Activated CD8-positive, alpha-beta memory T cell treated with anti-CD3 and anti-CD28 coated beads for 36 hours (primary cell): Measurements from ENCODE around the gene RAB3A. TPM values are rescaled to one million over a fixed set of nuclear protein-coding genes. Genes with fewer than 3 reads are reported as not detected.
"Not testable (repeated sequence)": the region's sequence is repeated elsewhere in the genome, so short reads cannot be mapped to it uniquely, and the experiment has no call there.

Experiments used
- CTCF ChIA-PET: fragments of 350-600 bp; sonication (Branson Sonifier 250); formaldehyde crosslinking; loops from one replicate; lab custom pipeline; 2021; ENCODE audit warnings: antibody characterized with exemption; lab: Charles Lee
- POLR2A ChIA-PET: fragments of 350-600 bp; sonication (Branson Sonifier 250); formaldehyde crosslinking; loops from one replicate; lab custom pipeline; 2021; ENCODE audit warnings: antibody characterized with exemption; lab: Charles Lee
- total RNA-seq, 2 experiments: library from RNA; stranded (reverse); gene quantifications; one replicate each; pipeline ENCODE4 v1.2.3, GENCODE V29; 2021

Gene RAB3A
- total RNA-seq, 2 experiments from 2014 or later, result 6.3 to 6.5 TPM

DNA sequence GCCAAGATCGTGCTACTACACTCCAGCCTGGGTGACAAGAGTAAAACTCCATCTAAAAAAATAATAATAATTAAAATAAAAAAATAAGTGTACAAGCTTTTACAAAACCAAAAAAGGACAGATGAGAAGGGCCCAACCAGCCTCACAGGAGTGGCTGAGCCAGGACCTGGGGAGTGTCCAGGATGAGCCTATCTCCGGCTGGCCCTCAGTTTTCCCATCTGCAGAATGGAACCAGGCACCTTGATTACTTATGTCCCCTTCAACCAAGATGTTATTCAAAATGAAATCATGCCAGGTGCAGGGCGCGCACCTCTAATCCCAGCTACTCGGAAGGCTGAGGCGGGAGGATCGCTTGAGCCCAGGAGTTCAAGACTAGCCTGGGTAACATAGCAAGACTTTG, 39.8 kb downstream of the RAB3A start:
- ChIA-PET CTCF (interaction anchor here (0.6 to 1.4 kb wide), 6 partner anchors 10 to 87 kb away, joined by 3 to 5 read pairs (median 3); no protein-coding TSS in a partner anchor), POLR2A (no interaction called here)

DNA sequence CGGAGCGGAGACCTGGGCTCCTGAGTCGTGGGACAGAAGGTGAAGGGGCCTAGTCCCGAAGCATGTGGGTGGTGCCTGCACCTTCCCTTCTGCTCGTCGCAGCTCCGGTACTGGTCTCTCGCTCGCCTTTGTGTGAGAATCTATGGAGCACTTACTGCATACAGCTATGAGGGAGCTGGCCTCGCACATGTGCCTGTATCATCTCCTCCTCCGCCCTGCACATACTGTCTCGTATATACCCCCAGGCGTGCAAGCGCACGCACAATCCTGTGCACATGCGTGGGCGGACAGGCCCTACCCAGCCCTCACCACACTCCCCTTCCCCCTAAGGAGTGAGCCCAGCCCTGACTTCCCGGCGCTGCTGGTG, 42.2 kb downstream of the RAB3A start:
- POLR2A ChIA-PET, result no interaction called here

DNA sequence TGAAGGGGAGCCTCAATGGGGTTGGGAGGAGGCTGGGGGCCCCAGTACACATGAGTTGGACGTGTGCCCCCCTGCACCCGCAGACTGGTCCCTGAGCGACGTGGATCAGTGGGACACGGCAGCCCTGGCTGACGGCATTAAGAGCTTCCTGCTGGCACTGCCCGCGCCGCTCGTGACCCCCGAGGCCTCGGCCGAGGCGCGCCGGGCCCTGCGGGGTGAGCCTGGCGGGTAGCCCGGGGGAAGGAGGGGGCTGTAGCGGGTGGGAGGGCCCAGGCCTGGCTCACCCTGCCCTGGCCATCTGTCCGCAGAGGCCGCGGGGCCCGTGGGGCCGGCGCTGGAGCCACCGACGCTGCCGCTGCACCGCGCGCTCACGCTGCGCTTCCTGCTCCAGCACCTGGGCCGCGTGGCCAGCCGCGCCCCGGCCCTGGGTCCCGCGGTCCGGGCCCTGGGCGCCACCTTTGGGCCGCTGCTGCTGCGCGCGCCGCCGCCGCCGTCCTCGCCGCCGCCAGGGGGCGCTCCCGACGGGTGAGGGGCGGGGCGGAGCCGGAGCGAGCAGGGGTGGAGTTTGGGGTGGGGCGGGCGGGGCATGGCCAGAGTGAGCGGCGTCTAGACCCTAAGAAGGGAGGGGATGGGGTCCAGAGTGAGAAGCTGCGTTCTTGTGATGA, 42.7 kb downstream of the RAB3A start:
- POLR2A ChIA-PET, result interaction anchor here (0.6 to 1.0 kb wide), 3 partner anchors 13 to 118 kb away, joined by 3 to 6 read pairs (median 3); no protein-coding TSS in a partner anchor
- CTCF ChIA-PET, result interaction anchor here (0.6 to 2.0 kb wide), 19 partner anchors 9 to 249 kb away, joined by 3 to 10 read pairs (median 3); partner anchors contain the start of gene PIK3R2

More for the DNA sequence above, 42.2 kb downstream of the RAB3A start:
- CTCF ChIA-PET, result interaction anchor here (0.8 to 2.0 kb wide), 5 partner anchors 10 to 161 kb away, joined by 3 to 10 read pairs (median 3); no protein-coding TSS in a partner anchor

DNA sequence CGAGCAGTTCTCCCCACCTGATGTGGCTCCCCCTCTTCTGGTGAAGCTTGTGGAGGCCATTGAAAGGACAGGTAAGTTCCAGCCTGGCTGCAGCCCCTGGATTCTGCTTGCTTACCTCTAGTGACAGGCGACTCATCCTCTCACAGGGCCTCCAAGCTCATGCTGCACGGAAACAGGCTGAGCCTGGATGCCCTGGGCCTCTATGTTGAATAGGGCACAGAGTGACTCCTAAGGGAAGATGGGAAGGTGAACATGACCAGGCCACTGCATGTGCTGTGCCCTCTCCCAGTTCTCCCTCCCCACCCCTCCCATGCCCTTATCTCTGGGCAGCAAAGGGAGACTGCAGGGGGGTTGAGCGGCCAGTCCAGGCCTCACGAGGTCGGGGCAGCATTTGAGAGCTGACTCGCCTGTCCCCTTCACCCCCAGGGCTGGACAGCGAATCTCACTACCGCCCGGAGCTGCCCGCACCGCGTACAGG, 43.3 kb downstream of the RAB3A start:
- CTCF ChIA-PET, result interaction anchor here (0.6 to 2.0 kb wide), 17 partner anchors 9 to 250 kb away, joined by 3 to 10 read pairs (median 3); partner anchors contain the start of gene PIK3R2
- POLR2A ChIA-PET, result interaction anchor here (0.6 to 1.0 kb wide), 3 partner anchors 12 to 118 kb away, joined by 3 to 6 read pairs (median 3); no protein-coding TSS in a partner anchor

DNA sequence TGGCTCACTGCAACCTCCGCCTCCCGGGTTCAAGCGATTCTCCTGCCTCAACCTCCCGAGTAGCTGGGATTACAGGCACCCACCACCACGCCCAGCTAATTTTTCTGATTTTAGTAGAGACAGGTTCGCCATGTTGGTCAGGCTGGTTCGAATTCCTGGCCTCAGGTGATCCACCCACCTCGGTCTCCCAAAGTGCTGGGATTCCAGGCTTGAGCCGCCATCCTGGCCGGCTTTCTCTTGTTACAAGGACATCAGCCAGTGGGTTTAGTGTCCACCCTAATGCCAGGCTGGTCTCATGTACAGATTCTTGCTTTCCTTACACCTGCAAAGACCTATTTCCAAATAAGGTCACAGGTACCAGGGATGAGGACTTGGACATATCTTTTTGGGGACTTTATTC, 44.0 kb downstream of the RAB3A start:
- ChIA-PET CTCF (interaction anchor here (0.9 to 1.5 kb wide), 5 partner anchors 8 to 120 kb away, joined by 3 to 8 read pairs (median 3); partner anchors contain the start of gene PIK3R2), POLR2A (no interaction called here)

DNA sequence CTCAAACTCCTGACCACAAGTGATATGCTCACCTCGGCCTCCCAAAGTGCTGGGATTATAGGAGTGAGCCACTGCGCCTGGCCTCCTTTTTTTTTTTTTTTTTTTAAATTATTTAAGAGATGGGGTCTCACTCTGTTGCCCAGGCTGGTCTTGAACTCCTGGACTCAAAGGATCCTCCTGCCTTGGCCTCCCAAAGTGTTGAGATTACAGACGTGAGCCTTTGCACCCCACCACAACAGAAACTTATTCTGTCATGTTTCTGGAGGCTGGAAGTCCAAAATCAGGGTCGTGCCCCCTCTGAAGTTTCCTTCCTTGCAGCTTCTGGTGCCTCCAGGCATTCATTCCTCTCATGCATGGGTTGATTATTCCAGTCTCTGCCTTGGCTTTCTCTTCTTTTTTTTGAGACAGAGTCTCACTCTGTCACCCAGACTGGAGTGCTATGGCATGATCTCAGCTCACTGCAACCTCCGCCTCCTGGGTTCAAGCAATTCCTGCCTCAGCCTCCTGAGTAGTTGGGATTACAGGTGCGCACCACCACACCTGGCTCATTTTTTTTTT, 44.7 kb downstream of the RAB3A start:
- CTCF ChIA-PET, result interaction anchor here (1.5 kb wide), 1 partner anchor 46 kb away, joined by 7 read pairs; no protein-coding TSS in a partner anchor
- POLR2A ChIA-PET, result not testable (repeated sequence)

DNA sequence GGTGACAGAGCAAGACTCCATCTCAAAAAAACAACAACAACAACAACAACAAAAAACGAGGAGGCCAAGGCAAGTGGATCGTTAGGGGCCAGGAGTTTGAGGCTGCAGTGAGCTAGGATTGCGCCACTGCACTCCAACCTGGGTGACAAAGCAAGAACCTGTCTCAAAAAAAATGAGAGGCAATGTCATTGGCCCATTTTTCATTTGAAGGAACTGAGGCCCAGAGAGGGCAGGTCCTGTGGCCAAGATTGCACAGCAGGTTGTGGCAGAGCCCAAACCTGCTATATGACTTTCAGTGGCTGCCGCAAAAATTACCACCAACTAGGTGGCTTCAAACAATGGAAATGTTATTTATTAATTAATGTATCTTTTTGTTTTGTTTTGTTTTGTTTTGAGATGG, 45.4 kb downstream of the RAB3A start:
- ChIA-PET CTCF (interaction anchor here (0.6 to 1.5 kb wide), 3 partner anchors 42 to 87 kb away, joined by 3 to 7 read pairs (median 3); no protein-coding TSS in a partner anchor), POLR2A (interaction anchor here (0.6 kb wide), 1 partner anchor 203 kb away, joined by 4 read pairs; no protein-coding TSS in a partner anchor)

DNA sequence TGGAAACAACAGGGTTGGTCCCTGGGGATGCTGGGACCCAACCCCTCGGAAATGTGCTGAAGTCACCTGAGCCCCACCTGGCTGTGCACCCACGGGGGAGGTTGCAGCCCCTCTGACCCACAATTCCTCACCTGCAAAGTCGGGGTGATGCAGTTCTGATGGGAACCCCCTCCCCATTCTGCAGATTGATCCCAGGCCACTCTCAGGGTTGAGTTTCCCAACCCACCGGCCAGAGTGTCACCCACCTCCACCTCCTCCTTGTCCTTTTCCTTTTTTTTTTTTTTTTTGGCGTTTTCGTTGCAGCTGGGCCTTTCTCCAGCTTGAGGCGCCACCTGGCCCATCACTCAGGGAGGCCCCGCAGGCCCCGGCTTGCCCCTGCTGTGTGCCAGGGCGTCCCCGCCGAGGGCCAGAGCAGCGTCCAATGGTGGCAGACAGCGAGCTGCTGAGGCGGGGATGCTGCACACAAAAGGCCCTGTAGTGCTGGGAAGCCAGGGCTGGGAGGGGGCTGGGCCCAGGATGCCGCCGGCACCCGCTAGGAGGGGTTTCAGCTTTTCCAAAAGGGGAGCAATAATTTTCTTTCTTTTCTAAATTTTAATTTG, 46.3 kb downstream of the RAB3A start:
- ChIA-PET CTCF (interaction anchor here (1.5 kb wide), 1 partner anchor 44 kb away, joined by 7 read pairs; no protein-coding TSS in a partner anchor), POLR2A (no interaction called here)

DNA sequence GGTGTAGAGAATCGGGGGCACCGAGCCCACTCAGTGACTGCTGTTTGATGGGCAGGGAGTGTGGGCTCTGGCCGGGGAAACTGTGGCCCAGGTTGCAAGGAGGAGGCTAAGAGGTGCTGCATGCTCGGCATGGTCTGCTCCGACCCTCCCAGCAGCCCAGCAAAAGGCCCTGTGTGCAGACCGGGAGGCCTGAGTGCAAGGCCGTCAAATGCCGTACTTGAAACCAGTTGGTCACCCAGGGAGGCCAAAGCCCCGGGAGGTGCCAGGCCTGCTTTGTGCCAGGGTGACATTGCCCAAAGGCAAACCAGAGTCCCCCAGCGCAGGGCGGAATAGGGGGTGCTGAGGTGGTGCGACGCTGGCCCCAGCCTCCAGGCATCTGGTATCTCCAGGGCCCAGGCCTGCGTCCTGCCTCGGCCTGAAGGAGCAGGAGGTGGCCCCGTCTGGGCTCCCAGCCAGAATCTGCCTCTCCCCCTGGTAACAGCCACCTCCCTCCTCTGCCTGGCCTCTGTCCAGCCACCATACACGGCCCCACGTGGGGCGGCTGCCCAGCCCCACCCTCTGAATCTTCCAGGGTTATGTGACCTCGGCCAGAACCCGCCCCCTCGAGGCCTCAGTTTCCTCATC, 46.9 kb downstream of the RAB3A start:
- POLR2A ChIA-PET, result no interaction called here

DNA sequence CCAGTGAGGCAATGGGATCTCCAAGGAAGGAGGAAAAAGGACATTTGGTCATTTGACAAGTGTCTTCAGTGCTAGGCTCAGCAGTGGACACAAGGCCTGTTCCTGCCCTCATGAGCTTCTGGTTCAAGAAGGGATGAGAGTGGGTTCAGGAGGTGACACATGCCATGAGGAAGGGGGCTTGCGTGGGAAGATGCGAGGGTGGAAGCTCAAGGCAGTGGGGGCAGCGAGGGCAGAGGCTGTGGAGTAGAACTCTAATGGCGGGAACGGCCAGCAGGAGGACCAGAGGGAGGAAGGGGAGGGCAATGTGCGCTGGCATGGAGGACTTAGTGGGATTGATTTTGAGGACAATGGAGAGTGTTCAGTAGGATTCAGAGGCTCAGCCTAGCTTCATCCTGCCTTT, 47.6 kb downstream of the RAB3A start:
- POLR2A ChIA-PET, result no interaction called here

More for the DNA sequence above, 46.9 kb downstream of the RAB3A start:
- CTCF ChIA-PET, result no interaction called here

DNA sequence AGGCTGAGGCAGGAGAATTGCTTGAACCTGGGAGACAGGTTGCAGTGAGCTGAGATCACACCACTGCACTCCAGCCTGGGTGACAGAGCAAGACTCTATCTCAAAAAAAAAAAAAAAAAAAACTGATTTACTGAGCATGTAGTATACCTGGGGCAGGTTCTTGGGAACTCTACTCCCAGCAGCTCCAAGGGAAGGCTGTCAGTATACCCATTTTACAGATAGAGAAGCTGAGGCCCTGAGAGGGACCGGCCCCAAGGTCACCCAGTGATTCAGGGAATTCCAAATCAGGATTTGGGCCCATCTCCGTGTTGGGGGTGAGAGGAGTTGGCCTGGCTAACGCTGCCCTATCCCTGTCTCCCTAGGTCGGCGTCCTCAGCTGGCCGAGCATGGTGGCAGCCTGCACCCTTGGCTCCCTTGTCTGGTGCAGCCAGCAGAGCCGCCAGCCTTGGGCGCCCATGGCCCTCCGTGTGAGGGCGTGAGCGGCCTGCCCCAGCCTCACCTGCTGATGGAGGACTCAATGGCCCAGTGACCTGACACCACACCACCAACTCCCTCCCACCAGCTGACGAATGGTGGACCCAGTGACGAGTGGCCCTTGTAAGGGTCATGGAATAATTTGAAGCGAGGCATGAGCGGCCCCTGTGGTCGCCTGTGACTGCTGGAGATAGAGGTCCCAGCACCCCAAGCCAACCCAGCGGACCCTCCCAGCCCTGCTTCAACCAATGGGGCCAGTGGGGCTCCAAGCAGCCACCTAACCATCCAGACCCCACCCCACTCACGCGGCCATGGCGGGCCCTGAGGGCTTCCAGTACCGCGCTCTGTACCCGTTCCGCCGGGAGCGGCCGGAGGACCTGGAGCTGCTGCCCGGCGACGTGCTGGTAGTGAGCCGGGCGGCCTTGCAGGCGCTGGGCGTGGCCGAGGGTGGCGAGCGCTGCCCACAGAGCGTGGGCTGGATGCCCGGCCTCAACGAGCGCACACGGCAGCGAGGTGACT, 48.5 kb downstream of the RAB3A start:
- POLR2A ChIA-PET, result no interaction called here
- CTCF ChIA-PET, result interaction anchor here (0.5 to 1.1 kb wide), 5 partner anchors 8 to 156 kb away, joined by 3 to 4 read pairs (median 3); no protein-coding TSS in a partner anchor

More for the DNA sequence above, 47.6 kb downstream of the RAB3A start:
- CTCF ChIA-PET, result interaction anchor here (0.7 to 0.9 kb wide), 2 partner anchors 43 to 155 kb away, joined by 3 read pairs; no protein-coding TSS in a partner anchor

DNA sequence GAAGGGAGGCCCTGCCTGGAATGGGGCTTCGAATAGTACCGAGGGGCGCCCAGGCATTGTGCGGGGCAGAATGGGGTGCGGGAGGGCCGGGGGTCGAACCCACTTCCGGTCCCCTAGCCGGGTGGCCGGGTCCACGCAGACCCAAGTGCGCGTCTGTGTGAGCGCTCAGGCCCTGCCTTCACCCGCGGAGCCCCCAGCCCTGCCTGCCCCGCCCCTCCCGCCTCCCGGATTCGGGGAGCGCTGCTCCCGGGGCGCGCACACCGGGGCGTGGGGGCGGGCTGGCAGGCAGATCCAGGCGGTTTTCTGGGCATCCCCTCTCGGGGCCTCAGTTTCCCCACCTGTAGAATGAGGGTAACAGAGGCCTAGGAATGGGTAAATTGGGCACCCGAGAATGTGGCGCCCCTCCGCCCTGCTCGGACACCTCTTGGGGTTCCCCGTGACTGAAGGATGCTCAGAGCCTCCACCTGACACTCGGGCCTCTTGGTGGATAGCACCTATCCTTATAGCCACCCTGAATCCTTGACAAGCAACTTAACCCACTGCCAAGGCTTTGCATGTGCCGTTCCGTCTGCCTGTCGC, 50.2 kb downstream of the RAB3A start:
- POLR2A ChIA-PET, result no interaction called here
- CTCF ChIA-PET, result no interaction called here

DNA sequence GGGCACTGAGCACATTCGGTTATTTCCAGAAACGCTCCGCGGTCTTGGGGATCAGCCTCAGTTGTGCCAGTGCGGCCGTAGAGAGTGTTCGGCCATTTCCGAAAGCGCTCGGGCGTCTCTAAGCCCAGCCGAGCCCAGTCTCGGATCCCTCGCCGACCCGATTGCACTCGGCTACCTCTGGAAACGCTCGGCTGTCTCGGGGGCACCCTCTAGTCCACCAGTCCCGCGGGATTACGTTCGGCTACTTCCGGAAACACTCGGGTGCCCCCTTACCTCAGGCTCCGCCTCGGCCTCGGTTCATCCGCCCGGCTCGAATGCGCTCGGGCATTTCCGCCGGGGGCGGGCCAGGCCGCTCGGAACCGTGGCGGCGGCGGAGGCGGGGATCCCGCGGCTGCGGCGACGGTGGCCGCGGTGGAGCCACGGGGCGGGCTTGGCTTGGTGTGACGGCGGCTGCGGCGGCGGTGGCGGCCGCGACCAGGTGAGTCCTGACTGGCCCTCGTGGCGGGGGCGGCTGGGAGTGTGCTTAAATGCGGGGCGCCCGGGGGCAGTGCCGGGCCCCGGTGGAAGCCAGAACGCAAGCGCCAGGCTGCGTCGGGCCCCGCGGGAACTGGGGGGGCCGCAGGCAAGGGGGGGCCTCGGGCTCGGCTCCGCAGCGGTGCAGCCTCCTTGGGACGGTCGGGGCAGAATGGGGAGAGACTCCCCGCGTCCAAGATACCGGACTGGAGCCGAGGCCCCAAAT, 50.9 kb downstream of the RAB3A start, which contains the start of gene PIK3R2:
PIK3R2 (plus strand) TSS at position 347 of the 739 bp plus-strand sequence. CDS start 2,717 bp downstream, outside the sequence.
- POLR2A ChIA-PET, result interaction anchor here (0.9 kb wide), 1 partner anchor 35 kb away, joined by 3 read pairs; no protein-coding TSS in a partner anchor

DNA sequence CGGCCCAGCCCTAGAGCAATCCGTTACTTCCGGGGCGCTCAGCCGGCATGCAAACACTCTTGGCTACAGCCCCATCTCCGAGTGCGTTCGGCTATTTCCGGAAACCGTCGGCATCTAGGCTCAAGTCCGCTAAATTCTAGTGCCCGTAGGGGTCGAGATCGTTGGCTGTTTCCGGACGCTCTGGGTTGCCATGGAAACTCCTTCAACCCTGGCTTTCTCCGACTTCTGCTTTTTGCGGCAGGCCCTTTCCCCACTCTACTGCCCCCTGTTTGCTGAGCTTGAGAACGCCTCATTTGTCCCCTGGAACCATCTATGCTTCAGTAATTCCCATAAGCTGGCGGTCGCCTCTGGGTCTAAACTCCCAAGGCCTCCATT, 51.4 kb downstream of the RAB3A start:
- ChIA-PET CTCF (interaction anchor here (0.6 to 2.8 kb wide), 12 partner anchors 8 to 128 kb away, joined by 3 to 12 read pairs (median 4); partner anchors contain the start of gene IFI30), POLR2A (interaction anchor here (0.9 kb wide), 1 partner anchor 35 kb away, joined by 3 read pairs; no protein-coding TSS in a partner anchor)

More for the DNA sequence above, 50.9 kb downstream of the RAB3A start, which contains the start of gene PIK3R2:
- CTCF ChIA-PET, result interaction anchor here (0.9 to 2.8 kb wide), 10 partner anchors 7 to 127 kb away, joined by 3 to 12 read pairs (median 4); no protein-coding TSS in a partner anchor

DNA sequence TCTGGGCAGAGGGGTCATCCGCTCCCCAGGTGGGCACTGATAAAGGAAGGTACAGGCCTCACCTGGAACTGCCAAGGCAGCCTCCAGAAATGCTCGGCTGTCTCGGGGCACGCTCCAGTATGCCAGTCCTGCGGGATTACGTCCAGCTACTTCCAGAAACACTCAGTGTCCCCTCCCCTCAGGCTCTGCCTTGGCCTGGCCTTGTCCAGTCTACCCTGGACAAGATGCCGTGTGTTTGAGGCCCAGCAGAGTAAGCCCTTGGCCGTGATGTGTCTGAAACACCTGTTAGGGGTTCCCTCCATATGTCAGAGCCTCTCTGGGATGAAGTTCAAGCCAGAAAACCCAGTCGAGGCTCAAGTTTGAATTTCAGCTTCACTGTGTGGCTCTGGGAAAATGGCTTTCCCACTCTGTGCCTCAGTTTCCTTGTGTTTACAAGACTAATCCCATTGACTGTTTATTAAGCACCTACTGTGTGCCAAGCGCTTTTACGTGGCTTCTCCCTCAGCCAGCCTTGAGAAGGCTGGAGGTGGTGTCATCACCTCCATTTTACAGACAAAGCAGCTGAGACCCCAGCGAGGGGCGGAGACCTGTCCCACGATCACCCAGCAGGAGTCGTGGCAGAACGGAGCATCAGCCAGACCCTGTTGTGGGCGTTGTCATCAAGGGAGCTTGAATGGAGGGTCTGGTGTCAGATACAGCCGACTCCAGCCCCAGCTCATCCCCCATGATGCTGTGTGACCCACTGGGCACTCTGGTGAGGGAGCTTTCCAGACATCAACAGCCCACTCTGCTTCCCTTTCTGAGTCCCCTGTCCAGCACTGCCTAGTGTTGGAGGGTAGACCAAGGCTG, 52.8 kb downstream of the RAB3A start:
- ChIA-PET POLR2A (no interaction called here), CTCF (interaction anchor here (0.6 to 2.8 kb wide), 10 partner anchors 9 to 128 kb away, joined by 3 to 12 read pairs (median 6); no protein-coding TSS in a partner anchor)
